ENCODE data around the gene A4GNT.
"Not testable (repeated sequence)": the region's sequence is repeated elsewhere in the genome, so short reads cannot be mapped to it uniquely, and the experiment has no call there.

The A4GNT gene

GRCh38 chr3:138092023-138092422, 40.2 kb downstream of the A4GNT start:
- no peak for TF ChIP-seq CTCF (IDR thresholded peaks at IDR 0.05; ENCODE audit: control insufficient read depth, extremely low read depth, insufficient read depth)

GRCh38 chr3:138089091-138089490, 43.1 kb downstream of the A4GNT start:
- no peak overlapping the region for H3K4me3 ChIP-seq (ENCODE audit: low read depth, low read length)
- no peak for TF ChIP-seq CTCF (IDR thresholded peaks at IDR 0.05; ENCODE audit: control insufficient read depth, extremely low read depth, insufficient read depth)
- DNase-seq (ENCODE audit: low read depth), result no peak

More at GRCh38 chr3:138092023-138092422, 40.2 kb downstream of the A4GNT start:
- DNase-seq (ENCODE audit: low read depth), result no peak
- no peak overlapping the region for H3K4me3 ChIP-seq (ENCODE audit: low read depth, low read length)

GRCh38 chr3:138085745-138086144, 46.4 kb downstream of the A4GNT start:
- not testable (repeated sequence) for DNase-seq (ENCODE audit: low read depth); H3K4me3 ChIP-seq (ENCODE audit: low read depth, low read length)

GRCh38 chr3:138084196-138084595, 48.0 kb downstream of the A4GNT start:
- no peak for TF ChIP-seq CTCF (IDR thresholded peaks at IDR 0.05; ENCODE audit: control insufficient read depth, extremely low read depth, insufficient read depth)
- H3K4me3 ChIP-seq (ENCODE audit: low read depth, low read length), result no peak overlapping the region
- no peak for DNase-seq (ENCODE audit: low read depth)

GRCh38 chr3:138082992-138083386, 49.2 kb downstream of the A4GNT start:
- no peak overlapping the region for H3K4me3 ChIP-seq (ENCODE audit: low read depth, low read length)
- DNase-seq (ENCODE audit: low read depth), result no peak
- no peak for TF ChIP-seq CTCF (IDR thresholded peaks at IDR 0.05; ENCODE audit: control insufficient read depth, extremely low read depth, insufficient read depth)

- no peak overlapping the region for H3K4me3 ChIP-seq (ENCODE audit: low read depth, low read length)
- peak; percentile 58 for DNase-seq (ENCODE audit: low read depth)
- no peak for TF ChIP-seq CTCF (IDR thresholded peaks at IDR 0.05; ENCODE audit: control insufficient read depth, extremely low read depth, insufficient read depth)
Measured at GRCh38 chr3:138082085-138082991, 49.9 kb downstream of the A4GNT start.

GRCh38 chr3:138081371-138082084, 50.7 kb downstream of the A4GNT start:
- TF ChIP-seq CTCF (IDR thresholded peaks at IDR 0.05; ENCODE audit: control insufficient read depth, extremely low read depth, insufficient read depth), result no peak
- H3K4me3 ChIP-seq (ENCODE audit: low read depth, low read length), result no peak overlapping the region
- DNase-seq (ENCODE audit: low read depth), result no peak

Measured in LNCaP clone FGC (cell line).